Measurements from ENCODE around the gene AQP3.
"Not testable (repeated sequence)": the region's sequence is repeated elsewhere in the genome, so short reads cannot be mapped to it uniquely, and the experiment has no call there.

The AQP3 gene

DNA sequence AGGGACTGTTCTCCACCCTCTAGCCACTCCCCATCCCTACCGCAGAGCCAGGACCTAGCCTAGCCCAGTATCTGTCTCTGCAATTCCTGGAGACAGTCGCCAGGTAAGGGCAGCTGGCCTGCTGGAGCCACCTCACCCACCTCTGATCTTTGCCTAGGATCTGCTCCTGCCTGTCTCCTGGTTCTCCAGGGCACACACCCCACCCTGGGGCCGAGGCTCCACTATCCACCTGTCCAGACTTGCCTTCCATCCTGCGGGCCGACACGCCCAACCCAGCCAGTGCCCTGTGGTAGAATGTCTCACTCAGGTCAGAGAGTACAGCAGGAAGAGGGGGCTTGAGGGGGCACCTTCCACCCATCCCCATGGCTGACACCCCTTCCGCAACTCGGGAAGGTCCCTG lies 29.3 kb downstream of the AQP3 start:
- Histone ChIP-seq H3K4me1 (ENCODE audit: control insufficient read depth, insufficient read depth, low read length) (peaks cover 4% of the 10 kb centered on the region), H3K9ac (ENCODE audit: low read depth, low read length) (no peak overlapping the region), H3K27me3 (ENCODE audit: control insufficient read depth, insufficient read depth, low read length) (no peaks in the 10 kb centered on the region), H3K36me3 (ENCODE audit: control insufficient read depth, insufficient read depth, low read length) (no peaks in the 10 kb centered on the region), H3K9me3 (ENCODE audit: control insufficient read depth, insufficient read depth, low read length) (no peaks in the 10 kb centered on the region), H3K4me3 (ENCODE audit: low read depth, low read length) (no peak overlapping the region)

DNA sequence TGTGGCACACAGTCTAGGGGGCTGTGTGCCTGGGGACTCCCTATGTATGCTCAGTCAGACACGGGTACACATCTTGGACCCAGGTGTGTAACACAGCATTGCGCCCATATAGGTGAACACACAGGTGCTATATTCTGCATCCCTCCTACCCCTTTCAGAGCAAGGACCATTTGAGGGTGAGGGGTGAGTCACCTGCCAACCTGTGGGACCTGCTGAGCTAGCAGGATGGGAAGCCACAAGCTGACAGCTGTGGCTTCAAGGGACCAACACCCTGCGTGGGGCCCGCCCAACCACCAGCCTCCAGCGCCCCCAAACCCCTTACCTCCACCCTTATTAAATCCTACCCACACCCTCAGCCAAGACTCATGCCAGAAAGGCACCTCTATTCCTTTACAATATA lies 30.4 kb downstream of the AQP3 start:
- no peak overlapping the region for H3K4me3 ChIP-seq (ENCODE audit: low read depth, low read length)
- no peaks in the 10 kb centered on the region for H3K27me3 ChIP-seq (ENCODE audit: control insufficient read depth, insufficient read depth, low read length)
- peaks cover 4% of the 10 kb centered on the region for H3K4me1 ChIP-seq (ENCODE audit: control insufficient read depth, insufficient read depth, low read length)
- H3K9me3 ChIP-seq (ENCODE audit: control insufficient read depth, insufficient read depth, low read length) = no peaks in the 10 kb centered on the region
- H3K9ac ChIP-seq (ENCODE audit: low read depth, low read length) = no peak overlapping the region
- H3K36me3 ChIP-seq (ENCODE audit: control insufficient read depth, insufficient read depth, low read length) = no peaks in the 10 kb centered on the region

DNA sequence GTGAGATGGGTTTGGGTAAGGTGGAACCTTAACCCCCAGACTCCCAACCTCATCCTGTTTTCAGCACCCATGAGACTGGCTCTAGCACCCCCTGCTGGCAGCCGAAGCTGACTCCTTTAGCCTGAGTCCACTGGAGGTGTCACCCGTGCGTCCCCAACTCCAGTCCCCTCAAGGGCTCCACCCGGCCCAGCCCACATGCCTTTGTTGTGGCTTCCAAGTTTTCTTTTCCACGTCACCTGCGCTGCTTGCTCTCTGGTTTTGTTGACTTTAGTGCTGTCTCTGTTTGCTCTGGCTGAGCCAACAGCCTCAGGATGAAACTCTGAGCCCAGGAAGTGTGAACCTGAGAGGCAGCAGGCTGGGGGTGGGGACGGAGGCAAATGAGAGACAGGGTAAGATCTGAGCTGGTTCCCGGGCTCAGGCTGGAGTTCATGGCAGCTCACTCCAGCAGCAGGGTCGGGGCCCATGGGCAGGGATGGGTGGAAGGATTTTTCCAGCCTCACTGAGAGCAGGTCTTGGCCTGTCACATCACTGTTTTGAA lies 31.8 kb downstream of the AQP3 start:
- Histone ChIP-seq H3K9ac (ENCODE audit: low read depth, low read length) (no peak overlapping the region), H3K36me3 (ENCODE audit: control insufficient read depth, insufficient read depth, low read length) (no peaks in the 10 kb centered on the region), H3K4me3 (ENCODE audit: low read depth, low read length) (no peak overlapping the region), H3K4me1 (ENCODE audit: control insufficient read depth, insufficient read depth, low read length) (peaks cover 4% of the 10 kb centered on the region), H3K27me3 (ENCODE audit: control insufficient read depth, insufficient read depth, low read length) (no peaks in the 10 kb centered on the region), H3K9me3 (ENCODE audit: control insufficient read depth, insufficient read depth, low read length) (no peaks in the 10 kb centered on the region)

DNA sequence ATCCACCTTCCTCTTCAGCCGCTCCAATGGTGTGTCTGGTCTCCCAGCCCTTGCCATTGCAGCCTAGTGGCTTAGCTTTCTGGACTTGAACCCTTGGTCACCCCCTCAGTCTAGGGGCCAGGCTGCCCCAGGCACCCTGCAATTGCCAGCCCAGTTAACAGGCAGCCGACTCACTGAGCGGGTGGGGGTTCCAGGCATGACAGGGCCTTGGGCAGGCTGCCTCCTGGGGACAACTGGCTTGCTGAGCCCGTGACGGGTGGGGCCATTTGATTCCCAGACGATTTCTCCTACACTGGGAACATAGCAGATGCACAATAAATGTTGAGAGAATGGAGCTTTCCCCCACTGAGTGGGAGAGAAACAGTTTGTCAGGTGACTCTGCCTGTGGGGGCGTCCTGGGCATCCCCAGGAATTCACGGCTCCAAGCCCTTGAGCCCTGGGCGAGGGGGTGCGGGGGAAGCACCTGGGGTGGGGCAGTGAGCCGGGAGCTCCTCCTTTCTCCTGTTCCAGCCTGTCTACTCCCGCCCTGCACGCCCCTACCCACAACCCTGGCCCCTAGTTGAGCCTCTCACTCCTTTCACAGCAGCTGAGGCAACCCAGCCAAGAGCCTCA lies 32.4 kb downstream of the AQP3 start:
- Histone ChIP-seq H3K27me3 (ENCODE audit: control insufficient read depth, insufficient read depth, low read length) (no peaks in the 10 kb centered on the region), H3K9me3 (ENCODE audit: control insufficient read depth, insufficient read depth, low read length) (no peaks in the 10 kb centered on the region), H3K4me1 (ENCODE audit: control insufficient read depth, insufficient read depth, low read length) (peaks cover 4% of the 10 kb centered on the region), H3K4me3 (ENCODE audit: low read depth, low read length) (no peak overlapping the region), H3K36me3 (ENCODE audit: control insufficient read depth, insufficient read depth, low read length) (no peaks in the 10 kb centered on the region), H3K9ac (ENCODE audit: low read depth, low read length) (no peak overlapping the region)

DNA sequence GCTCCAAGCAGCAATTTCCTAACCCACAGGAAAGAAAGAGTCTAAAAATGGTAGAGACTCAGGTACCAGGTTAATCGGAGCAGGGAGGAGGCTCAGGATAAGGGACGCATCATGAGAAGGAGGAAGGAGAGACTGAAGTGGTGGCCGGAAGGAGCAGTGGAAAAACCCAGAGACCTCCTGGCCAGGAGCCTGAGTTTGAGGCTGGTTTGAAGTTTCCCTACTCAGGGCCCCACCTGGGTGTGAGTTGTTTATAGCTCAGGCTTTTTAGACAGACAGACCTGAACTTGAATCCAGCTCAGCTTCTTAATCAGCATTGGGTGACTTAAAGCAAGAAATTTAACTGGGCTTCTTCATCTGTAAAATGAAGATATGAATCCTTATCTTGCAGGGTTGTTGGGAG lies 33.1 kb downstream of the AQP3 start:
- no peak overlapping the region for H3K4me3 ChIP-seq (ENCODE audit: low read depth, low read length)
- peaks cover 4% of the 10 kb centered on the region for H3K4me1 ChIP-seq (ENCODE audit: control insufficient read depth, insufficient read depth, low read length)
- H3K36me3 ChIP-seq (ENCODE audit: control insufficient read depth, insufficient read depth, low read length) = no peaks in the 10 kb centered on the region
- H3K27me3 ChIP-seq (ENCODE audit: control insufficient read depth, insufficient read depth, low read length) = no peaks in the 10 kb centered on the region
- no peak overlapping the region for H3K9ac ChIP-seq (ENCODE audit: low read depth, low read length)
- no peaks in the 10 kb centered on the region for H3K9me3 ChIP-seq (ENCODE audit: control insufficient read depth, insufficient read depth, low read length)

DNA sequence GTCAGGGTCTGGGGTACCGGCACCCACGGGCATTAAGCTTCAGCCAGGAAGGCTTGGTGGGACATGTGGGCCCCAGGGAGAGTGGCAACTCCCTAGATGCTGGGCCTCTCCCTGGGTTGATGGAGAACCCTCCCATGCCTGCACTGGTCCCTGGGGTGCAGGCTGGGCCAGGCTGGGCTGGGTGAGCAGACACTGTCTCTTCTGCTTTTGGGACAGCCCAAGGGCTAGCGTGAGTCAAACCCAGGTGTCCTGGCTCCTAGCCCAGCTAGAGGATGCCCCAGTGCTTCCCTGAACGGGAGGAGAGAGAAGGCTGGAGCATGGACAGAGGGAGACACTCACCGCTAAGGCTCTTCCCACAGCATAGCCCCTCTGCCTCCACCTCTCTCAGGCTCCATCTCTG lies 39.3 kb downstream of the AQP3 start:
- Histone ChIP-seq H3K27me3 (ENCODE audit: control insufficient read depth, insufficient read depth, low read length) (no peaks in the 10 kb centered on the region), H3K9me3 (ENCODE audit: control insufficient read depth, insufficient read depth, low read length) (no peaks in the 10 kb centered on the region), H3K4me3 (ENCODE audit: low read depth, low read length) (no peak overlapping the region), H3K9ac (ENCODE audit: low read depth, low read length) (no peak overlapping the region), H3K36me3 (ENCODE audit: control insufficient read depth, insufficient read depth, low read length) (no peaks in the 10 kb centered on the region), H3K4me1 (ENCODE audit: control insufficient read depth, insufficient read depth, low read length) (no peaks in the 10 kb centered on the region)

DNA sequence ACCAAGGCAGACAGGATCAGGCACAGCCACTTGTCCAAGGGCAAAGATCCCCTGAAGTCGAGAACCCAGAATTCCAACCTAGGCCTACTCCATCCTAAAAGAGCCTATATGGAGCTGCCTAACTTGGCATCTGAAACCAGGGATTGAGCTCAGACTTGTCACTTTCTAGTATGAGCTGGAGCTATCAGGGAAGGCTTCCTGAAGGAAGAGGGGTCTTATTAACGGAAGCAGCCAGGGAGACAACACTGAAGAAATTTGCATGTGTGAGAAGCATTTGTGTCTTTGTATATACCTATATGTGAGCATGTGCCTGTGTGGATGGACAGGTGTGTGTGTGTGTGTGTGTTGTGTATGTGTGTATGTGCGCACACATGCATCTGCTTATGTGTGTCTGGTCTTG lies 40.3 kb downstream of the AQP3 start:
- Histone ChIP-seq H3K36me3 (ENCODE audit: control insufficient read depth, insufficient read depth, low read length) (no peaks in the 10 kb centered on the region), H3K27me3 (ENCODE audit: control insufficient read depth, insufficient read depth, low read length) (no peaks in the 10 kb centered on the region), H3K9me3 (ENCODE audit: control insufficient read depth, insufficient read depth, low read length) (no peaks in the 10 kb centered on the region), H3K4me3 (ENCODE audit: low read depth, low read length) (no peak overlapping the region), H3K4me1 (ENCODE audit: control insufficient read depth, insufficient read depth, low read length) (no peaks in the 10 kb centered on the region), H3K9ac (ENCODE audit: low read depth, low read length) (no peak overlapping the region)

DNA sequence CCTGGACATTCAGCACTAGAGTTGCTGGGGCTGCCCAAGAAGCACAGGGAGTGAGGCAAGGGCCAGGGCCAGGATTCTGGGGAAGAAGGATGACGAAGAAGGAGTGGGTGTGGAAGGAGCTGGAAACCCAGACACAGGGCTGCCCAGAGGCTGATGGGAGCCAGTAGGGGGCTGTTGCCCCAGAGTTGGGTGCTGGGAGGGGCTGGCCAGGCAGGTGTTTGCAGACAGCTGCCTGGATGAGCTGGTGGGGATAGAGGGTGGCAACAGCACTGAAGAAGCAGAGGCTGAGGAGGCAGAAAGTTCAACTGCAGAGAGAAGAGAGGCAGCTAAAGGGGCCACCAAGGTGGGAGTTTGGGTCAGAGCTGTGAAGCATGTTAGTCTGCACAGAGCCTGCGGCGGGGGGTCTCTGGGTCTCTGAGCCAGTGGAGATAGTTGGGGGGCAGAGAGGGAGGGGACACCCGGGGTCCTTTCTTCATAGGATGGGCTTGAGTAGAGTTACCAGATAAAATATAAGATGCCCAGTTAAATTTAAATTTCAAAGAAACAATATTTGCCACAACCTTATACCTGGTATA lies 42.5 kb downstream of the AQP3 start:
- H3K27me3 ChIP-seq (ENCODE audit: control insufficient read depth, insufficient read depth, low read length) = no peaks in the 10 kb centered on the region
- H3K36me3 ChIP-seq (ENCODE audit: control insufficient read depth, insufficient read depth, low read length) = no peaks in the 10 kb centered on the region
- no peak overlapping the region for H3K9ac ChIP-seq (ENCODE audit: low read depth, low read length)
- no peaks in the 10 kb centered on the region for H3K9me3 ChIP-seq (ENCODE audit: control insufficient read depth, insufficient read depth, low read length)
- no peaks in the 10 kb centered on the region for H3K4me1 ChIP-seq (ENCODE audit: control insufficient read depth, insufficient read depth, low read length)
- no peak overlapping the region for H3K4me3 ChIP-seq (ENCODE audit: low read depth, low read length)

DNA sequence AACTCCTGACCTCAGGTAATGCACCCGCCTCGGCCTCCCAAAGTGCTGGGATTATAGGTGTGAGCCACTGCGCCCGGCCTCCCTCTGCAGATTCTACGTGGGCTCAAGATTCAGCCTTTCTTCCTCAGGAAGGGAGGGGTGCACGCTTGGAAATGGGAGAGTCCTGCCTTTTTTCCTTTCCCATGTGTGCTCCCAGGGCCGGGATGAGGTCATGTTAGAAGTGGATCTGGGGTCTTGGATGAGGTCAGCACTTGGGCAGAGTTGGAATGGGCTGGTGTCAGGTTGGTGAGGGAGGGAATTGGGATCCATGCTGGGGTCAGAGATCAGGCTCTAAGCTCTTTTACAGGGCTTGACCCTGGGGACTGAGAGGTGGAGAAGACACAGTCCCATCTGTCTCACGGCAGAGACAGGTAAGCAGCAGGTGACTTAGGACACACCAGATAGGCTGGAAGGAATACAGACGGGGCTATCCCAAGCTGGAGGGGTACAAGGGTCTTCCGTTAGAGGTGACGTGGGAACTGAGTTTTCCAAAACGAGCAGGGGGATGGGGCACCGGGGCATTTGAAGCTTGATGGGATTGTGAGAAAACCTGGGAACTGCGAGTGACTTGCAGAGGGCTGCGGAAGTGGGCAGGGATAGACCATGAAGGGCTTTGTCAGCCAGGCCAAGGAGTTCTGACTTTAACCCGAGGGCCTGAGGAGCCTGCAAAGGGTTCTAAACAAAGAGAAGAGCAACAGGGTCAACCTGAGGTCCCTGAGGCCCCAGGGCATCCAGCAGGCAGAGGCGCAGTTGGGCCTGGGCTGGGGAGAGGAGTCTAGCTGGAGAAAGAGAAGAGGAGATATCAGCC lies 43.2 kb downstream of the AQP3 start:
- Histone ChIP-seq H3K36me3 (ENCODE audit: control insufficient read depth, insufficient read depth, low read length) (no peaks in the 10 kb centered on the region), H3K9me3 (ENCODE audit: control insufficient read depth, insufficient read depth, low read length) (no peaks in the 10 kb centered on the region), H3K4me1 (ENCODE audit: control insufficient read depth, insufficient read depth, low read length) (no peaks in the 10 kb centered on the region), H3K4me3 (ENCODE audit: low read depth, low read length) (no peak overlapping the region), H3K27me3 (ENCODE audit: control insufficient read depth, insufficient read depth, low read length) (no peaks in the 10 kb centered on the region), H3K9ac (ENCODE audit: low read depth, low read length) (no peak overlapping the region)

DNA sequence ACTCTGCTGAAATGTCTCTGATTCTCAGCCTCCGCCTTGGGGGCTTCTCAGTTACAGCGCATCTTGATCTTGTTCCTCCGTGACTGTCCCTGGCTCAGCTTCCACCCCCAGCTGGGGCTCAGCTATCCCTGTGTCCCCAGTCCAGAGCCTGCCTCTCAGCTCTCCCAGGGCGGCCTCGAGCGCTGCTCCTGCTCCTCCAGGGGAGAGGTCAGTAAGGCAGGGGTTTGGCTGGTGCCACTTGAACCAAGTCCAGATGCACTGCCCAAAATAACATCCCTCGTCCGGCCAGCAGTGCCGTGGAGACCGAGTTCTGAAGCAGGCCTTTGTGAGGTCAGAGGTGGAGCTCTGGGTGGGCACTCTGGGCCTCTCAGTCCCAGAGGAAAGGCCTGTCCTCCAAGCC lies 45.0 kb downstream of the AQP3 start, which contains the start of gene AQP7:
Gene AQP7, minus strand, starts transcription at position 198 of the 400 bp plus-strand sequence. CDS start 1,306 bp downstream, outside the sequence.
- H3K4me3 ChIP-seq (ENCODE audit: low read depth, low read length); H3K9me3 ChIP-seq (ENCODE audit: control insufficient read depth, insufficient read depth, low read length); H3K9ac ChIP-seq (ENCODE audit: low read depth, low read length); H3K4me1 ChIP-seq (ENCODE audit: control insufficient read depth, insufficient read depth, low read length); H3K36me3 ChIP-seq (ENCODE audit: control insufficient read depth, insufficient read depth, low read length); H3K27me3 ChIP-seq (ENCODE audit: control insufficient read depth, insufficient read depth, low read length): not testable (repeated sequence)

DNA sequence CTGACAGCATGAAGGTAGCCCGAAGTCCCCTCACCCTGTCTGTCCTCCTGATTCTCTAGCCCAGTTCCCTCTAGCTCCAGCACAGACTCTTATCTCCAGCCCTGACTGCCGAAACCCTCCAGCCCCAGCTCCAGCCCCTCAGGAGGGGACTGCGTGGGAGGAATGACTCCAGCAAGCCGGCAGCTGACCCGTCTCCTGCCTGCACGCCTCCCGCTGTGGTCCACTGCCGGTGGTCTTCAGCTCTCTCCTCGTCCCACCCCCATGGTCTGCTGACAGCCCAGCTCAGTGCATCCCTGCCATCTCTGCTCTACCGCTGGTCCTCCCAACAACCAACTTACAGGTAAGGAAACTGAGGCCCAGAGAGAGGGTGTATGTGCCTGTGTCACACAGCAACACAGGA lies 45.6 kb downstream of the AQP3 start:
- H3K4me3 ChIP-seq (ENCODE audit: low read depth, low read length); H3K27me3 ChIP-seq (ENCODE audit: control insufficient read depth, insufficient read depth, low read length); H3K4me1 ChIP-seq (ENCODE audit: control insufficient read depth, insufficient read depth, low read length); H3K9ac ChIP-seq (ENCODE audit: low read depth, low read length); H3K36me3 ChIP-seq (ENCODE audit: control insufficient read depth, insufficient read depth, low read length); H3K9me3 ChIP-seq (ENCODE audit: control insufficient read depth, insufficient read depth, low read length): not testable (repeated sequence)

DNA sequence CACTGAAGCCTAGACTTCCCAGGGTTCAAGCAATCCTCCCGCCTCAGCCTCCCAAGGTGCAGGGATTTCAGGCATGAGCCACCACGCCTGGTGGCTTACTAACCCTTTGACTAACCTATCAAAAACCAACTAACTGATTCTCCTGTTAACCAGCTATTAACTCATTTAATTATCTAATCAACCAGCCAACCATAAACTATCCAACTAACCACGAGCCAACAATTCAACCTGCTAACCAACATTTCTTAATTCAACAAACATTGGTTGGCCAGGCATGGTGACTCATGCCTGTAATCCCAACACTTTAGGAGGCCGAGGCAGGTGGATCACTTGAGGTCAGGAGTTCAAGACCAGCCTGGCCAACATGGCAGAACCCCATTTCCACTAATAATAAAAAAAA lies 48.3 kb downstream of the AQP3 start:
- not testable (repeated sequence) for H3K4me1 ChIP-seq (ENCODE audit: control insufficient read depth, insufficient read depth, low read length); H3K27me3 ChIP-seq (ENCODE audit: control insufficient read depth, insufficient read depth, low read length); H3K36me3 ChIP-seq (ENCODE audit: control insufficient read depth, insufficient read depth, low read length); H3K4me3 ChIP-seq (ENCODE audit: low read depth, low read length); H3K9ac ChIP-seq (ENCODE audit: low read depth, low read length); H3K9me3 ChIP-seq (ENCODE audit: control insufficient read depth, insufficient read depth, low read length)

Measured in iPS-15b (cell line).